Transverse colon (tissue), 3 donors: Measurements from ENCODE around the gene TUBB3.

Experiments used
- EP300 ChIP-seq: sonication (generic); formaldehyde crosslinking; IDR thresholded peaks from one replicate; pipeline ENCODE4 v1.6.1; 2017; ENCODE audit warnings: antibody characterized with exemption, low read depth
- POLR2A ChIP-seq: fragments of 450-650 bp; IDR thresholded peaks from one replicate; pipeline ENCODE4 v1.6.1; 2016; ENCODE audit warnings: antibody characterized with exemption, mild to moderate bottlenecking, moderate library complexity
- TF ChIP-seq, protein P1 (sequence below), 5 experiments: fragments of 200-600 bp in 3 of 5; fragments of 450-650 bp in 2 of 5; sonication (generic) in 3 of 5; IDR thresholded peaks; 1 replicate in 2 of 5; 2 replicates in 3 of 5; pipeline ENCODE4 v1.5.1; 2016 to 2017; ENCODE audit warnings: antibody characterized with exemption in 5 of 5, inconsistent platforms in 3 of 5, mild to moderate bottlenecking in 2 of 5, moderate library complexity in 1 of 5

DNA sequence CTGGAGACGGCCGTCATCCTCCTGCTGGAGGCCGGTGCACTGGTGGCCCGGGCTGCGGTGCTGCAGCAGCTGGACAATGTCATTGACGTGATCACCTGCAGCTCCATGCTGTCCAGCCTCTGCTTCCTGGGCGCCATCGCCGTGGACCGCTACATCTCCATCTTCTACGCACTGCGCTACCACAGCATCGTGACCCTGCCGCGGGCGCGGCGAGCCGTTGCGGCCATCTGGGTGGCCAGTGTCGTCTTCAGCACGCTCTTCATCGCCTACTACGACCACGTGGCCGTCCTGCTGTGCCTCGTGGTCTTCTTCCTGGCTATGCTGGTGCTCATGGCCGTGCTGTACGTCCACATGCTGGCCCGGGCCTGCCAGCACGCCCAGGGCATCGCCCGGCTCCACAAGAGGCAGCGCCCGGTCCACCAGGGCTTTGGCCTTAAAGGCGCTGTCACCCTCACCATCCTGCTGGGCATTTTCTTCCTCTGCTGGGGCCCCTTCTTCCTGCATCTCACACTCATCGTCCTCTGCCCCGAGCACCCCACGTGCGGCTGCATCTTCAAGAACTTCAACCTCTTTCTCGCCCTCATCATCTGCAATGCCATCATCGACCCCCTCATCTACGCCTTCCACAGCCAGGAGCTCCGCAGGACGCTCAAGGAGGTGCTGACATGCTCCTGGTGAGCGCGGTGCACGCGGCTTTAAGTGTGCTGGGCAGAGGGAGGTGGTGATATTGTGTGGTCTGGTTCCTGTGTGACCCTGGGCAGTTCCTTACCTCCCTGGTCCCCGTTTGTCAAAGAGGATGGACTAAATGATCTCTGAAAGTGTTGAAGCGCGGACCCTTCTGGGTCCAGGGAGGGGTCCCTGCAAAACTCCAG, 3.4 kb upstream of the TUBB3 start:
- TF ChIP-seq, protein P1, sequence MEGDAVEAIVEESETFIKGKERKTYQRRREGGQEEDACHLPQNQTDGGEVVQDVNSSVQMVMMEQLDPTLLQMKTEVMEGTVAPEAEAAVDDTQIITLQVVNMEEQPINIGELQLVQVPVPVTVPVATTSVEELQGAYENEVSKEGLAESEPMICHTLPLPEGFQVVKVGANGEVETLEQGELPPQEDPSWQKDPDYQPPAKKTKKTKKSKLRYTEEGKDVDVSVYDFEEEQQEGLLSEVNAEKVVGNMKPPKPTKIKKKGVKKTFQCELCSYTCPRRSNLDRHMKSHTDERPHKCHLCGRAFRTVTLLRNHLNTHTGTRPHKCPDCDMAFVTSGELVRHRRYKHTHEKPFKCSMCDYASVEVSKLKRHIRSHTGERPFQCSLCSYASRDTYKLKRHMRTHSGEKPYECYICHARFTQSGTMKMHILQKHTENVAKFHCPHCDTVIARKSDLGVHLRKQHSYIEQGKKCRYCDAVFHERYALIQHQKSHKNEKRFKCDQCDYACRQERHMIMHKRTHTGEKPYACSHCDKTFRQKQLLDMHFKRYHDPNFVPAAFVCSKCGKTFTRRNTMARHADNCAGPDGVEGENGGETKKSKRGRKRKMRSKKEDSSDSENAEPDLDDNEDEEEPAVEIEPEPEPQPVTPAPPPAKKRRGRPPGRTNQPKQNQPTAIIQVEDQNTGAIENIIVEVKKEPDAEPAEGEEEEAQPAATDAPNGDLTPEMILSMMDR (IDR thresholded peaks at IDR 0.05) = no peak
- TF ChIP-seq POLR2A (no peak), EP300 (no peak)
